ENCODE results near the gene ZNF592.

ZNF592 gene

DNA sequence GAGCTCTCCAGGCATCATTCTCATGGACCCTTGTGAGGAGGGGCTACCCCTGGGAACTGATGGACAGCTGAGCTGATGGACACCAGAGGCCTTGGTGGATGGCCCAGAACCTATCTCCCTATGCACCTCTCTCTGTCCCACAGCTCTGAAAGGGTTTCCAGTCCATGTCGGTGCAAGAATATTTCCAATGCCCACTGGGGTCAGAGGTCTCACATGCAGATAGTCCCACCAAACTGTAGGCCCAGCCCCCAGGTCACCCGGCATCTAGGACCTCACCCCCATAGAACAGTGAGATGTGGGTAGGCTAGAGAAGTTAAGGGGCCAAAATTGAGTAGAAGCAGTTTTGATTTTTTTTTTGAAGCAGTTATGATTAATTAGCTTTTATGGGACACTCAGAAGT is 71.4 kb downstream of the ZNF592 start:
- no peak for DNase-seq (ENCODE audit: low read depth)
- TF ChIP-seq, protein P1, sequence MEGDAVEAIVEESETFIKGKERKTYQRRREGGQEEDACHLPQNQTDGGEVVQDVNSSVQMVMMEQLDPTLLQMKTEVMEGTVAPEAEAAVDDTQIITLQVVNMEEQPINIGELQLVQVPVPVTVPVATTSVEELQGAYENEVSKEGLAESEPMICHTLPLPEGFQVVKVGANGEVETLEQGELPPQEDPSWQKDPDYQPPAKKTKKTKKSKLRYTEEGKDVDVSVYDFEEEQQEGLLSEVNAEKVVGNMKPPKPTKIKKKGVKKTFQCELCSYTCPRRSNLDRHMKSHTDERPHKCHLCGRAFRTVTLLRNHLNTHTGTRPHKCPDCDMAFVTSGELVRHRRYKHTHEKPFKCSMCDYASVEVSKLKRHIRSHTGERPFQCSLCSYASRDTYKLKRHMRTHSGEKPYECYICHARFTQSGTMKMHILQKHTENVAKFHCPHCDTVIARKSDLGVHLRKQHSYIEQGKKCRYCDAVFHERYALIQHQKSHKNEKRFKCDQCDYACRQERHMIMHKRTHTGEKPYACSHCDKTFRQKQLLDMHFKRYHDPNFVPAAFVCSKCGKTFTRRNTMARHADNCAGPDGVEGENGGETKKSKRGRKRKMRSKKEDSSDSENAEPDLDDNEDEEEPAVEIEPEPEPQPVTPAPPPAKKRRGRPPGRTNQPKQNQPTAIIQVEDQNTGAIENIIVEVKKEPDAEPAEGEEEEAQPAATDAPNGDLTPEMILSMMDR (conservative IDR thresholded peaks at IDR 0.05; ENCODE audit: low read depth, low read length) = no peak
- no peak overlapping the region for H3K4me3 ChIP-seq (ENCODE audit: low read depth, low read length)

GRCh38 chr15:84821501-84822021 is 73.2 kb downstream of the ZNF592 start:
- DNase-seq (ENCODE audit: low read depth) = peak; percentile 34
- TF ChIP-seq, protein P1 (conservative IDR thresholded peaks at IDR 0.05; ENCODE audit: low read depth, low read length) = peak; percentile 42
- no peak overlapping the region for H3K4me3 ChIP-seq (ENCODE audit: low read depth, low read length)

- DNase-seq (ENCODE audit: low read depth) = no peak
- H3K4me3 ChIP-seq (ENCODE audit: low read depth, low read length) = no peak overlapping the region
- TF ChIP-seq, protein P1 (conservative IDR thresholded peaks at IDR 0.05; ENCODE audit: low read depth, low read length) = no peak
These were observed 74.4 kb downstream of the ZNF592 start for GRCh38 chr15:84822653-84823281.

DNA sequence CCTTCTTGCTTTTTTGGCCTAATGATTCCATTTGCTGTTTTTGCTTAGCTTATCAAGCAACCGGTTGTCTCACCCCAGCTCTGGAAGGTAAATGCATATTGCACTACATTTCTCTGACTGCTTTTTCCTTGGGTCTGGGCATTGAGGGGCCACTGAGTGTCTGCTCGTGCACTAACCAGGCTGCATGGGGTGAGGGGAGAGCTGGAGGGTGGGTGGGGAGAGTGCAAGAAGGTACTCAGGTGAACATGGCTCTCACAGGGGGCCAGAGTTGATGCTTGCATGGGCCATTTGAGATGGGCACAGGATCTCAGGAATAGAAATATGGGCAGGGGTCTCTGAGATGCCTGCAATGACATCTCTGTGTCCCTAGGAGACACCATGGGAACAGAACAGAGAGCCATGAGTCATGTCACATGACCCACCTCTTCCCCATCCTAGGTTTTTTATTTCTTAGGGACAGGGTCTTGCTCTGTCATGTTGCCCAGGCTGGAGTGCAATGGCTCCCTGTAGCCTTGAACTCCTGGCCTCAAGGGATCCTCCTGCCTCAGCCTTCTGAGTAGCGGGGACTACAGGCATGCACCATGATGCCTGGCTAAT is 75.0 kb downstream of the ZNF592 start:
- H3K4me3 ChIP-seq (ENCODE audit: low read depth, low read length) = no peak overlapping the region
- no peak for DNase-seq (ENCODE audit: low read depth)
- TF ChIP-seq, protein P1 (conservative IDR thresholded peaks at IDR 0.05; ENCODE audit: low read depth, low read length) = no peak

- no peak overlapping the region for H3K4me3 ChIP-seq (ENCODE audit: low read depth, low read length)
- DNase-seq (ENCODE audit: low read depth) = no peak
- TF ChIP-seq, protein P1 (conservative IDR thresholded peaks at IDR 0.05; ENCODE audit: low read depth, low read length) = no peak
These were observed 76.0 kb downstream of the ZNF592 start for GRCh38 chr15:84824260-84825007.

DNA sequence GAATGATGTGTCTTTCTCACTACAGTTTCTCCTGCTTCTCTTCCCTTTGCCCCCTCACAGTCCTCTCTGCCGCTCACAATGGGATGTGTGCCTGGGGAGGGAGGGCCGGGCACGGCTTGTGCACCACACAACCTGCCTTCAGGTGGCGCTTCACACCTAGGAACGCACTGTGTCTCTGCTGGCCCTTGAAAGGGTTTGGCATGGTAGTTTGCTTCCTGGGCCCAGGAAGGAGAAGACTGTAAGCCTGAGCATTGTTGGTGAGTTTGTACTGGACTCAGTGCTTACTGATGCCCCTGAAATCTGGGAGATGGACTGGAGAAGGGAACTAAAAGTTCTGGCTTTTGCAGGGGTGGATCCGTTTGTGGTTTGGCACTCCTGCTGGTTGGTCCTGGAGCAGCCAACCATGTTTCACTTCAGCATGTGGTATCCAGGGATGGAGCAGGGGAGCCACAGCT is 78.0 kb downstream of the ZNF592 start:
- DNase-seq (ENCODE audit: low read depth) = peak; percentile 31
- TF ChIP-seq, protein P1 (conservative IDR thresholded peaks at IDR 0.05; ENCODE audit: low read depth, low read length) = peak; percentile 52
- H3K4me3 ChIP-seq (ENCODE audit: low read depth, low read length) = no peak overlapping the region
